Measurements from ENCODE around the gene IFT20.

GRCh38 chr17:28347261-28347891 is 12.1 kb upstream of the IFT20 start:
- TF ChIP-seq CTCF (conservative IDR thresholded peaks at IDR 0.05; ENCODE audit: low read length) (no peak), EZH2phosphoT487 (IDR thresholded peaks at IDR 0.05; ENCODE audit: borderline replicate concordance) (no peak)
